Activated B cell treated with CpG ODN at 0.5 μM for 24 hours (primary cell): Measurements from ENCODE around the gene PHKG2. TPM values are rescaled to one million over a fixed set of nuclear protein-coding genes. Genes with fewer than 3 reads are reported as not detected.

Experiments
- ATAC-seq: fragments of 200-7000 bp; cut with Tn5 transposase; one replicate; pipeline ENCODE4 v1.10.0; 2021; ENCODE audit warnings: low read depth, mild to moderate bottlenecking, moderate library complexity
- CTCF ChIA-PET: fragments of 350-600 bp; sonication (Branson Sonifier 250); formaldehyde crosslinking; loops from one replicate; lab custom pipeline; 2021; ENCODE audit warnings: antibody characterized with exemption; lab: Charles Lee
- POLR2A ChIA-PET: fragments of 350-600 bp; sonication (Branson Sonifier 250); formaldehyde crosslinking; loops from one replicate; lab custom pipeline; 2021; ENCODE audit warnings: antibody characterized with exemption; lab: Charles Lee
- DNase-seq: peaks from one replicate; pipeline ENCODE4 v3.0.0; 2022
- H3K27ac Mint-ChIP-seq: one replicate; pipeline ENCODE4 v1.8.0; 2020; ENCODE audit warnings: mixed read lengths
- H3K27me3 Mint-ChIP-seq: one replicate; pipeline ENCODE4 v1.8.0; 2021; ENCODE audit warnings: mixed read lengths
- H3K36me3 Mint-ChIP-seq: one replicate; pipeline ENCODE4 v1.8.0; 2021; ENCODE audit warnings: low read depth, mixed read lengths
- H3K4me1 Mint-ChIP-seq: one replicate; pipeline ENCODE4 v1.8.0; 2021; ENCODE audit warnings: mixed read lengths
- H3K4me3 Mint-ChIP-seq: one replicate; pipeline ENCODE4 v1.8.0; 2020; ENCODE audit warnings: mild to moderate bottlenecking, mixed read lengths
- H3K9me3 Mint-ChIP-seq: one replicate; pipeline ENCODE4 v1.8.0; 2020; ENCODE audit warnings: mixed read lengths
- intact Hi-C: fragments of 100-400 bp; cut with micrococcal nuclease; formaldehyde crosslinking; loops from one replicate; pipeline ENCODE4 v1.15.1; 2024
- total RNA-seq: library from RNA; stranded (reverse); gene quantifications from 2 replicates; pipeline ENCODE4 v1.2.3, GENCODE V29; 2022
- TF ChIP-seq, protein P1 (sequence below): fragments of 200-600 bp; IDR thresholded peaks from one replicate; pipeline ENCODE4 v1.8.0; 2022; ENCODE audit warnings: antibody characterized with exemption, mild to moderate bottlenecking

PHKG2 gene
- total RNA-seq, 1 donor from 2014 or later = 51.4 TPM

GRCh38 chr16:30773826-30774225, 25.6 kb downstream of the PHKG2 start:
- H3K27ac Mint-ChIP-seq = no peak overlapping the region
- intact Hi-C loops = loop anchor here (5.0 kb wide), 1 partner anchor 33 kb away; no protein-coding TSS in a partner anchor
- POLR2A ChIA-PET = interaction anchor here (2.7 kb wide), 1 partner anchor 40 kb away, joined by 12 read pairs; no protein-coding TSS in a partner anchor
- ATAC-seq (no peak), DNase-seq (no peak)
- TF ChIP-seq, protein P1, sequence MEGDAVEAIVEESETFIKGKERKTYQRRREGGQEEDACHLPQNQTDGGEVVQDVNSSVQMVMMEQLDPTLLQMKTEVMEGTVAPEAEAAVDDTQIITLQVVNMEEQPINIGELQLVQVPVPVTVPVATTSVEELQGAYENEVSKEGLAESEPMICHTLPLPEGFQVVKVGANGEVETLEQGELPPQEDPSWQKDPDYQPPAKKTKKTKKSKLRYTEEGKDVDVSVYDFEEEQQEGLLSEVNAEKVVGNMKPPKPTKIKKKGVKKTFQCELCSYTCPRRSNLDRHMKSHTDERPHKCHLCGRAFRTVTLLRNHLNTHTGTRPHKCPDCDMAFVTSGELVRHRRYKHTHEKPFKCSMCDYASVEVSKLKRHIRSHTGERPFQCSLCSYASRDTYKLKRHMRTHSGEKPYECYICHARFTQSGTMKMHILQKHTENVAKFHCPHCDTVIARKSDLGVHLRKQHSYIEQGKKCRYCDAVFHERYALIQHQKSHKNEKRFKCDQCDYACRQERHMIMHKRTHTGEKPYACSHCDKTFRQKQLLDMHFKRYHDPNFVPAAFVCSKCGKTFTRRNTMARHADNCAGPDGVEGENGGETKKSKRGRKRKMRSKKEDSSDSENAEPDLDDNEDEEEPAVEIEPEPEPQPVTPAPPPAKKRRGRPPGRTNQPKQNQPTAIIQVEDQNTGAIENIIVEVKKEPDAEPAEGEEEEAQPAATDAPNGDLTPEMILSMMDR = no peak
- H3K9me3 Mint-ChIP-seq = no peaks in the 10 kb centered on the region
- peaks cover 11% of the 10 kb centered on the region for H3K27me3 Mint-ChIP-seq
- CTCF ChIA-PET = no interaction called here
- peaks cover 57% of the 10 kb centered on the region for H3K36me3 Mint-ChIP-seq
- H3K4me1 Mint-ChIP-seq = peaks cover 29% of the 10 kb centered on the region
- no peak overlapping the region for H3K4me3 Mint-ChIP-seq

- Mint-ChIP-seq H3K4me1 (peaks cover 22% of the 10 kb centered on the region), H3K9me3 (no peaks in the 10 kb centered on the region), H3K27me3 (peaks cover 11% of the 10 kb centered on the region), H3K27ac (no peak overlapping the region), H3K36me3 (peaks cover 50% of the 10 kb centered on the region), H3K4me3 (peak overlapping the region; percentile 89)
- ChIA-PET CTCF (no interaction called here), POLR2A (interaction anchor here (1.0 to 2.7 kb wide), 7 partner anchors 10 to 116 kb away, joined by 3 to 12 read pairs (median 4); partner anchors contain the start of gene PHKG2)
- ATAC-seq (no peak), DNase-seq (no peak)
- intact Hi-C loops = loop anchor here (5.0 kb wide), 1 partner anchor 33 kb away; no protein-coding TSS in a partner anchor
- TF ChIP-seq, protein P1 = no peak
Observed at GRCh38 chr16:30774367-30775130, 26.3 kb downstream of the PHKG2 start.

DNA sequence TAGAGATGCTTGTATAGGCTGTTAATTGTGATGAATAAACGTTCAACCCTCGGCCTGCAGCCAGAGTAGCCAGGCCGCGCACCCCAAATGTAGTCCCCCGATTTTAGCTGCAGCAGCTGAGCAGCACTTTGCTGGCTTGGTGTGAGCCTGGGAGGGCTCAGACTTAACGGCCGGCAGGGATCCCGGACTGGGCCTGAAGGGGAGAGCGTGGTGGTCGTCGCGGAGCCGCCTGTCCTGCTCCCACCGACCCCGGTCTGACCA, 26.8 kb downstream of the PHKG2 start:
- CTCF ChIA-PET = no interaction called here
- TF ChIP-seq, protein P1 = no peak
- H3K36me3 Mint-ChIP-seq = peaks cover 46% of the 10 kb centered on the region
- intact Hi-C loops = no loop called here
- DNase-seq (no peak), ATAC-seq (no peak)
- H3K4me3 Mint-ChIP-seq = peak overlapping the region; percentile 89
- H3K27me3 Mint-ChIP-seq = peaks cover 11% of the 10 kb centered on the region
- H3K9me3 Mint-ChIP-seq = no peaks in the 10 kb centered on the region
- no peak overlapping the region for H3K27ac Mint-ChIP-seq
- H3K4me1 Mint-ChIP-seq = peaks cover 21% of the 10 kb centered on the region
- POLR2A ChIA-PET = interaction anchor here (0.8 to 2.7 kb wide), 9 partner anchors 10 to 116 kb away, joined by 3 to 12 read pairs (median 3); partner anchors contain the start of gene PHKG2

- intact Hi-C loops = no loop called here
- ATAC-seq (peak; percentile 82), DNase-seq (peak; percentile 48)
- CTCF ChIA-PET = no interaction called here
- TF ChIP-seq, protein P1 = no peak
- H3K27me3 Mint-ChIP-seq = peaks cover 11% of the 10 kb centered on the region
- no peaks in the 10 kb centered on the region for H3K9me3 Mint-ChIP-seq
- peak overlapping the region; percentile 61 for H3K27ac Mint-ChIP-seq
- H3K36me3 Mint-ChIP-seq = peaks cover 41% of the 10 kb centered on the region
- POLR2A ChIA-PET = interaction anchor here (0.8 to 2.7 kb wide), 9 partner anchors 9 to 117 kb away, joined by 3 to 12 read pairs (median 3); partner anchors contain the start of gene PHKG2
- peaks cover 21% of the 10 kb centered on the region for H3K4me1 Mint-ChIP-seq
- peak overlapping the region; percentile 89 for H3K4me3 Mint-ChIP-seq
Observed at GRCh38 chr16:30775392-30776188, 27.4 kb downstream of the PHKG2 start.
